HG03060 (cell line): ENCODE measurements around the gene HK2.

Experiments used
- ATAC-seq: cut with Tn5 transposase; IDR thresholded peaks from one replicate; pipeline ENCODE4 v1.9.1; 2021; ENCODE audit warnings: low read depth, moderate number of reproducible peaks; ENCODE audit not compliant: unreplicated experiment

HK2 gene

DNA sequence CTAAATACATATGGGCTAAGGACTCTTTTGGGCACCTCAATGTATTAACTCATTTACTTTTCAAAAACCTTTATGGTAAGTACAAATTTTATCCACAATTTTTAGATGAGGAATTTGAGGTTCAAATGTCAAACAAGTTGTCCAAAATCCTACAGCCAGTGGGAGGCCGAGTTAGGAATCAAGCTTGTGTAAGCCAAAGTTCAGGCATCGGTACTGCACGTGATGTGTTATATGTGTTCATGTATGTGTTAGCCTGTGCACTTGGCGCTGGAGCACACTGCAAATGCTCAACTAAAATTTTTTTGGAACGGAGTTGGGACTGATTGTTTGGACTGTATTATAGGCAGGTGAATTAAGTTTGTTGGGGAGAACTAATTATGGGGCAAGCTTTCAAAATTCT lies 22.7 kb downstream of the HK2 start:
- no peak for ATAC-seq

DNA sequence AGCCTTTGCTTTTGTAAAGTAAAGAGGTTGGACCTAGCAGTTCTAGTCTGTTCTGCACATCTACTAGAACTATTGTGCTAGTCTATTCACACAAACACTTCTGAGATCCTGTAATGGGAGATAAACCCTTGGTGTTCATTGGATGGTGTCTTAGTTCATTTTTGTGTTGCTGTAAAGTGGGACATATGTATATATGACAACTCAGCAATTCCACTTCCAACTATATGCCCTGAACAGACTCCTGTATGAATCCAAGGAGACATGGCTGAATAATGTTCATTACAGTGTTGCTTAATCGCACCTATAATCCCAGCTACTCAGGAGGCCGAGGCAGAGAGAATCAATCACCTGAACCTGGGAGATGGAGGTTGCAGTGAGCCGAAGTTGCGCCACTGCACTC lies 23.3 kb downstream of the HK2 start:
- no peak for ATAC-seq

DNA sequence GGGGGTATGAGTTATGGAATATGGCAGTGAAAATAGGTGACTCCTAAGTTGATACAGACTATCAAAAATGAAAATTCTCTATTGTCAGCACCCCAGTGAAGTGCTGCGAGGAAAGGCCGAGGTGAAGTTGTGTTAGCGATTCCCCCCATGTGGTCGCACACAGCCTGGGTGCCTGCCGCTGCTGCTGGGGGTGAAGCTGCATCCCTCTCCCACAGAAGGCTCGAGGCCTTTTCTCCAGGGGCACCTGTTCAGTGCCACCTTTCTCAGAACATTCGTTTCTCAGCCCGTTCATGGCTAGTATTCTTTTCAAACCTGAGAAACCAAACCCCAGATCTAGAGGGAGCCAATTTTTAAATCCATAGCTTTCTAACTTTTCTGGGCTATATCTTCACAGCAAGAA lies 23.8 kb downstream of the HK2 start:
- ATAC-seq, result no peak

DNA sequence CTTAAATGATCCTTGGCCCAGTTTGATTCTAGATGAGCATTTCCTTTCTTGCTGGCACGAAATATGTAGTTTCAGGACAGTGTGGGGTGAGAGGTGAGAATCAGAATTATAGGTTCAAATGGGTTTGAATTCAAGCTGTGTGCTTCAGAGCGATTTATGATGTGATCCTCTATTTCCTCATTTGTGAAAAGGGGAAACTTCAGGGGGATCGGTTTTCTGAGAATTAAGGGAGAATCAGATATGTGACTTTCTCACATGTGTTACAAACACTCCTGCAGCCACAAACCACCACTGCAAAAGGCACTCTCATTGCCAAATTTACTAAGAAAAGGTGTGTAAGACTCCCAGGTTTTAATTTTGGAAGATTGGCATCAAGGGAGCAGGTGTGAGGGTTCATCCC lies 24.4 kb downstream of the HK2 start:
- no peak for ATAC-seq

DNA sequence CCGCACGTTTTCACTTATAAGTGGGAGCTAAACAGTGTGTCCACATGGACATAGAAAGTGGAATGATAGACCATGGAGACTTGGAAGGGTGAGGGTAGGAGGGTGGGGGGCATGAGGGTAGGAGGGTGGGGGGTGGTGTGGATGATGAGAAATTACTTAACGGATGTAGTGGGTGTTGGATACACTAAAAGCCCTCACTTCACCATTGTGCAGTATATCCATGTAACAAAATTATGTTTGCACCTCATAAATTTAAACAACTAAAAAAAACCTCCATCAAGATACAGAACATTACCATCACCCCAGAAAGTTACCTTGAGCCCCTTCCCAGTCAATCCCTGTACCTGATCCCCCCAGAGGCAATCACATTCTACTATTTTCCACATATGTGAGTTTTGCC lies 26.2 kb downstream of the HK2 start:
- ATAC-seq, result no peak

DNA sequence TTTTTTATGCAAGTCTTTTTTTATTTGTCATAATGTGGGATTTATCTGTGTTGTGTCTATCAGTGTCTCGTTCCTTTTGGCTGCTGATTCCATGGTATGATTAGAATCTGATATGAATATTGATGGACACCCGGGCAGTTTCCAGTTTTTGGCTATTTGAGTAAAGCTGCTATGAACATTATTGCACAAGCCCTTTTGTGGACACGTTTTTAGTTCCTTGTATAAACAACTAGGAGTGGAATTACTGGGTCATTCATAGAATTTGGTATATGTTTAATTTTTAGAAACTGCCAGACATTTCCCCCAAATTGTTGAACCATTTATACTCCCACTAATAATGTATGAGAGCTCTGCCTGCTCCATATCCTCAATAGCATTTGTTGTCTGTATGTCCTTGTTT lies 26.6 kb downstream of the HK2 start:
- no peak for ATAC-seq

DNA sequence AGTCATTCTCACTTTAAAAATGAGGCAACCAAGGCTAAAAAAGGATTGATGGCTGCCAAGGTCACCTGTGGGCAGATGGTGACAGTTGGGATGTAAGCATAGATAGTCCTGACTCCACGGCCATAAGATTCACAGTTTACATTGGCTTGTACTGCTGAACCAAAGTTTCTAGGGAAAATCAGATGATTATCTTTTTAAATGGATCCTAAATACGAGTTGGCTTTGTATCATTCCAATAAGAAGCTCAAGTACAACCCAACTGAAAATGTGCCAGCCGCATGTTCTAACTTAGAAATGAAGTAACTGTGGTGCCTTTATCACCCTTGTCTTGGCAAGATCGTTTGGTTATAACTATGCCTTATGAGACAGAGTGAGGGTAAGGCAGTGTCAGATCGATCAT lies 27.6 kb downstream of the HK2 start:
- no peak for ATAC-seq

DNA sequence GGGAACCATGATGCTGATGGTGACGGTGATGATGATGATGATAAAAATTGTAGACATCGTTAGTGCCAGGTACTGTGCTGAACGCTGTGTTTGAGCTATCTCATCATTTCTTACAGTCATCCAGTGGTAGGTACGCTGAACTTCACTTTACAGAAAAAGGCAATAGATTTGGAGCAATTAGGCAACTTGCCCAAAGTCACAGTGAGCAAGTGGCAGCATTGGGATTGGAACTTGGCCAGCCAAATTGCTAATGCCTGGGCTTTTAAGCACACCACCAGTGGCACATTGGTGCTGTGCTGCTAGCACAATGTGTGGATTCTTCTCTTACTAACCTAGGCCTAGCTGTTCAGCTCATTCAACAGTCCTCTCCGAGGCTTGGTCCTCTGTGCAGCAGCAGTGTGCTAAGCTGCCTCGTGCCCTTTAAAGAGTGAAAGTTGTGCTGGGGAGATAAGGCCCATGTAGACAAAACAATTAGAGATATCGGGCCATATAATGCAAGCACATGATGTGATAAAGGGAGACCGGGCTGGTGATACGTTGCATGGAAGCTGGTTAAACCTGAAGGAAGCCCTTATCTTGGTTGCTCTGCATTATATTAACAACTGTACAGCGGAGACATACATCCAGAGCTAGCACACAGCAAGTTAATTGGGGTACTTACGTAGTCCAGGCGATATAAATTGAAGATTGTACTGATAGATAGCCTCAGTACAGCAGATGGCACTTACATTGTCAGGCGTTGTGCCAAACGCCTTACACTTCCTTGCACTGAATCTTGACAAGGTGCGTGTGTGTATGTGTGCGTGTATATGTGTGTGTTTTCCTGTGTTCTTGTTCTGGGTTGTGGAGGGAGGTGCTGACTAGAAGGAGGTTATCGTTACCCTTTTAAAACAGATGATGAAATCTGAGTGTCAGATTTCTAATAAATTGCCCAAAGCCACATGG lies 28.4 kb downstream of the HK2 start:
- no peak for ATAC-seq

DNA sequence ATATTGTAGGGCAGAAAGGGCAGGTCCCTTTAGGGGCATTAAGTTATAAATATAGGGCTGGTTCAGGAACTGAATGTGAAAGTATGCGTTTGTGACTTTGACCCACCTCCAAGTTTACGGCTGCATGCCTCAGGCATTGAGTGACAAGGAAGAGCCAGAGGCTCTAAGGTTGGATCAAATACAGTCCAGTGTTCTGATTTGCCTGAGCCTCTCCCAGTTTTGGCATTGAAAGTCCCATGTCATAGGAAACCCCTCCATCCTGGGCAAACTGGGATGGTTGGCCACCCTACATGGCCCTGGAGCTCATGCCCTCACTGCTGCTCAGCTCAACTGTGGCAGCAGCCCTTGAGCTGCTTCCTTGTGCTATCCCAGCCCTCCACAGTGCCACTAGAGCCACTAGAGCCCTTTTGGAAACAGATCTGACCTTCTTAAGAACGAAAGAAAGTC lies 29.9 kb downstream of the HK2 start:
- no peak for ATAC-seq

DNA sequence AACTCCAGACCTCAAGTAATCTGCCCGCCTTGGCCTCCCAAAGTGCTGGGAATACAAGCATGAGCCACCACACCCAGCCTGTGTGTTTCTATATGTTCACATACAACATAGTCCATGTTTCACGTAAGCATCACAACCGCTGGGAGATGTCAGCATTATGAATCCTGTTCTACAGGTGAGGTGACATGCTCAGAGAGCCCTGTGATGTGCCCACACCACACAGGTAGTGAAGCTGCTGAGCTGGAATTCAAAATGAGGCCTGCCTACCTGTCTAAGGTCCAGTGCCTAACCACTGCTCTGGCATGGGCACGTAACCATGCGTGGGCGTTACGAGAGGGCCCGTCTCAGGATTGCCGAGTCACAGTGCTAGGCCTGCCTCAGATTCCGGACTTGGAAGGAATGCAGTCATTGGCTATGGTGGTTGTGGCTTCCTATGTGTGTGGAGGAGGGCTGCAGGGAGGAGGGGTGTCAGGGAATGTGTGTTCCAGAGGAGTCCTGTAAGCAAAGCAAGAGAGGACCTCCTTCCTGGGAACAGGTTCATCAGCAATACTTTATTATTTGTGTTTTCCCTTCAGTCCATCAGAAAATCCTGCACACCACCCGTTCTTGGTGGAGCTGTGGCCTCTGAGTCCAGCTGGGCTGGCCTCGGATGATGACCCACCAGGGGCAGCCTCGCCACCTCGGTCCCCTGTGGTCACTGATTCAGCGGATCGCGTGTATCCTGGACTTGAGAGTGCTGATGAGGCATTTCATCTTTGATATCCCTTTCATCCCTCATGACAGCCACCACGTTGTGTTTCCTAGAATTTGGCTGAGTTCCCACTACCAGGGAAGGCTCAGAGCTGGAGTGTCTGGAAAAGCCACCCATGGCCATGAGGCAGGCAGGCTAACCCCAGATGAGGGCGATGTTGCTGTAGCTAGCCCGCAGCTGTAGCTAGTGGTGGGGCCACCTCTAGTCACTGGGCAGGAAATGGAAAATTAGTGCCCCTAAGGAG lies 31.1 kb downstream of the HK2 start:
- no peak for ATAC-seq

DNA sequence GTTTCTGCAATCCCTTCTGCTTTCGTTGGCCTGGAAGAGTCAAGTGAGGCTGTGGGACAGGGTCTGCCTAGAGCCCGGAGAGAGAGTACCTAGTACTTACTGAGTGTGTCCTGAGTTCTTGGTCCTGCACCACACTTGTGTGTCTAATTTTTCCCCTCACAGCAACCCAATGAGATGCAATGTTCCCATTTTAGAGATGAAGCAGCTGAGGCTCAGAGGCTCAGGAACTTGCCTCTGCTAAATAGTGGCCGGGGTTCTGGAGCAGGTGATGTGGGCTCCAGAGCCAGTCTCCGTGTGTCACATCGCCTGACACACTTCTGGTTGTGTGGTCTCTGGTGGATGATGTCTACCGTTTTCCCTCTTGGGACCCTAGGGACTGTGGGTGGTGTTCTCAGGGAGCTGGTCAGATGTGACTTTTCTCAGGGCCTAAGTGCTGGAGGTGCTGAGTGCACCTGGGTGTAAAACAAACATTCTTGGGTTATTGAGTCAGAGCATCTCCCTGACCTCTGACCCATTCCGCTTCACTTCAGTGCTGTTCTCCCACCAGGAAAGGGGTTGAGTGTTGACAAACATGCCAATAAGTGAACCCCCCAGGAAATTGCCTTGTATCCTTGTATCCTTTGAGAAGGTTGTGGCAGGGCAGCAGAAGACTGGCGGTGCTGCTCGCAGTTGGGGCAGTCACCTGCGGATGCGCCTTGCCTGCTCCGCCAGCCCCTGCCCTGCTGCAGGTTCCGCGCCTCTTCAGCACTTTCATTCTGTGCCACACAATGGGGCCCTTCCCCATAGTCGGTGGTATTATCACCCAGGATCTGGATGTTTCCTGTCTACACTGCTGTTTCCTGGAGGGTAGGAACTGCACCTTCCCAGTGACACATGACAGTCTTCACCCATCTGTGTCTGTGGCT lies 32.1 kb downstream of the HK2 start:
- no peak for ATAC-seq

DNA sequence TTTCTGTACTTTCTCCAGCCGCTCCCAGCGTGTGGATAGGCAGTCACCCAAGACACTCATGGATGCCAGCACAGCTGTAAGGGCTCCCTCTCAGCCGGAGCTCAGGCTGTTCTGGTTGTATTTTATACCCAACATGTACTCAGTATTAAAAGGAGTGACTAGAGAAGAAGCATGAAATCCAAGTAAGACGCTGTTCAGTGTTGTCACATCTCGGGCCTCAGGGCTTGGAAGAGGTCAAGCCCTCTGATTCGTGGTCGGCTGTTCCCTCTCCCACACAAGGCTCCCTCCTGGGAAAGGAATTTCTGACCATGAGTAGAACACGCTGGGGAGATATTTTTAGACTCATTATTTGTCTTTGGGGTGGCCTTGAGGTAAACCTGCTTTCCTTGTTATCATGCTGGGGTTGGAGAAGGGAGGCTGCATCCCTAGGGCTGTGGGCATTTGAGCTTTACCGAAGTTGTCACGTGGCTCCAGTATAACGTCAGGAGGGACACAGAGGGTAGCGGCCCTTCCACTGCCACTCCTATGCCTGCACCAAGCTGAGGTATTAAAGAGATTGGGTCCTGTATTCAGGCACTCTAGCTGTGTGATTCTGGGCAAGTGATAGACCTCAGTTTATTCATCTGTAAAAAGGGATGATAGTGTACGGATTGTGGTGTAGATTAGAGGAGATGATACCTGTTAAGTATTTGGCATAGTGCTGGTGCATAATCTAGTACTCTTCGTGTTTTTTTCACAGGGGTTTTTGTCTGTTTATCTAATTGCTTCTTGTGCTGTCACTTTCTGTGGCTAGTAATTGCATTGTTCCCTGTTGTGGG lies 34.1 kb downstream of the HK2 start:
- no peak for ATAC-seq

DNA sequence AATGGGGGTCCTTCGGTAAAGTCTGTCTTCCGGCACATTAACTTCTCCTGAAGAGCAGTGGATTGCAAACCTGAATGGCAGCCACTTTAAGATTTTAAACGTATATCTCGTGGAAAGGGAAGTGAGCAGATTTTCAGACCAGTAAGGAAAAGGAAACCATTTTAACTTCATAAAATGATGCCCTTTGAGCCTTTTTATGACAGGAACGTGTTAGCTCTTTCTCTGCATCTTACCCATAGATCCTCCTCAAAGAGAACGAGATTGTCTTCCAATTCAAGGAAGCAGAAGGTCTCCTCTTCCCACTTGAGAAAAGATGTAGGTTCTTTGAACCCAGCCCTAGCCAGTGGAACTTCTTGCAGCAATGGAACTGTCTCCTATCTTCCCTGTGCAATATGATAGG lies 35.6 kb downstream of the HK2 start:
- no peak for ATAC-seq

DNA sequence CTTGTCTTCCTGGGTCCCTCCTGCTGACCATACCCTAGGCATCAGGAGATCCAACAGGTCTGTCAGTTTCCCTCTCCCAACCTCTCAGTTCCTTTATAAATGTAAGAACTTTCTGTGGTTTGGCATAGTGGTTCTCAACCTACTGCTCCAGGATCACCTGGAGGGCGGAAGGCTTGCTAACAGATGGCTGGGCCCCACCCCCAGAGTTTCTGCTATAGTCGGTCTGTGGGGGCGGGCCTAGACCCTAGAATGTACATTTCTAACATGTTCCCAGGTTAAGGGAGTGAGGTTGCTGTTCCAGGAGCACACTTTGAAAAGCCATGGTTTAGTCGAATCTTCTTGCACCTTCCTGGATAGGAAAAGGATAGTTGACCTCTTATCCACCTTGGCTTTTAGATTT lies 37.0 kb downstream of the HK2 start:
- ATAC-seq, result no peak

DNA sequence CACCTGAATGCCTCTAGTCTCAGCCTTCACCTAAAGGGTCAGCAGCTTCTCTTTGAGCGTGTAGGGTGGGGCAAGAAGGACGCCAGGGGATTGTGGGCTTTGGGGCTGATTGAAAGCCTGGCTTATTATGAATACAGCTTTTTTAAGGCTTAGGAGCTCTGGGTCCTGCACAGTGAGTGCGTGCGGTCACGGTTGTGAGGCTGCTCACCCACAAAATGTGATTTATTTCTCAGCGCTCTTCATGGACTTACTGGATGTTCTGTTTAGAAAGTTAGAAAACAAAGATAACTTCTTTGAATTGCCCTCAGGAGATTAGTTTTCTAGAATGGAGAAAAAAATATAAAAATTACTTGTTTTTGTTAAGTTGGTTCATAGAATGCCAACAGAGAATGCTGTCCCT lies 37.5 kb downstream of the HK2 start:
- ATAC-seq, result no peak

DNA sequence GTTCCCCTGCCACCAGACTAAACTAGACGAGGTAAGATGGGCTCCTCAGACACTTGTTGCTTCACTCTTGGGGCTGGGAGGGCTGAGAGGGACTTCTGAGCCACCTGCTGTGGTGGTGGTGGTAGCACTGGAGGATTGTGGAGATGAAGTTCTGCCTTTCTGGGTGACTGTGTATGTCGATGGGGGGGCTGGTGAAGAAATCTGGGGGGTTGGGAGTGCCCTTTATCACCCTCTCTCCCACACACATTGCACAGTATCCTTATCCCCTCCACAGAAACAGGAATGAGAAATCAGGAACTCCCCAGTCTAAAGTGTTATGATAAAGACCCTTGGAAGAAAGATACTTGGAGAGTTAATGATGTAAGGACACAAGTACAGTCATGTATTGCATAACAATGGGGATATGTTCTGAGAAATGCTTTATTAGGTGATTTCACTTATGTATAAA lies 38.5 kb downstream of the HK2 start:
- ATAC-seq, result no peak

DNA sequence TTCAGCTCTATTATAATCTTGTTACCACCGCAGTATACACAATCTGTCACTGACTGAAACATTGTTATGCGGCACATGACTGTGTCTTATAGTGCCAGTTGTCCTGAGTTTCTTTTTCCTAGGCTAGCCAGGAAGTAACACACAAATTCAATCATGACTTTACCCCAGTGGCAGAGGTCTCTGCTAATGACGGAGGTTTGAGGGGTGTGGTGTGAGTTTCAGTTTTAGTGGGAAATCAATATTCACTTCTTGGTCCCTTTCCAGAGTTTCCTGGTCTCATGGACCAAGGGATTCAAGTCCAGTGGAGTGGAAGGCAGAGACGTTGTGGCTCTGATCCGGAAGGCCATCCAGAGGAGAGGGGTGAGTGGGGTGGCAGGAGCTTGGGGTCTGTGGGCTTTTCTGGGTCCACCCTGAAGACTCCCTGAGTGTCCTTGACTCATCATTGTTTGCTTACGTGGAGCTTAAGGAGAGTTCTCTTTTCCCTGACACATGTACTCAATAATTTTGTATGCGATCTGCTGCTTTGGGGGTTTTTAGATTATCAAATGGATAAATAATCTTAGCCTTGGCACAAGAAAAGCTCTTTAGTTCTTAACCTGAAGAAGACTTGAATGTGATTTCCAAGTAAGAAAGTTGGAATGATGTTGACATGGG lies 39.2 kb downstream of the HK2 start:
- ATAC-seq, result no peak

DNA sequence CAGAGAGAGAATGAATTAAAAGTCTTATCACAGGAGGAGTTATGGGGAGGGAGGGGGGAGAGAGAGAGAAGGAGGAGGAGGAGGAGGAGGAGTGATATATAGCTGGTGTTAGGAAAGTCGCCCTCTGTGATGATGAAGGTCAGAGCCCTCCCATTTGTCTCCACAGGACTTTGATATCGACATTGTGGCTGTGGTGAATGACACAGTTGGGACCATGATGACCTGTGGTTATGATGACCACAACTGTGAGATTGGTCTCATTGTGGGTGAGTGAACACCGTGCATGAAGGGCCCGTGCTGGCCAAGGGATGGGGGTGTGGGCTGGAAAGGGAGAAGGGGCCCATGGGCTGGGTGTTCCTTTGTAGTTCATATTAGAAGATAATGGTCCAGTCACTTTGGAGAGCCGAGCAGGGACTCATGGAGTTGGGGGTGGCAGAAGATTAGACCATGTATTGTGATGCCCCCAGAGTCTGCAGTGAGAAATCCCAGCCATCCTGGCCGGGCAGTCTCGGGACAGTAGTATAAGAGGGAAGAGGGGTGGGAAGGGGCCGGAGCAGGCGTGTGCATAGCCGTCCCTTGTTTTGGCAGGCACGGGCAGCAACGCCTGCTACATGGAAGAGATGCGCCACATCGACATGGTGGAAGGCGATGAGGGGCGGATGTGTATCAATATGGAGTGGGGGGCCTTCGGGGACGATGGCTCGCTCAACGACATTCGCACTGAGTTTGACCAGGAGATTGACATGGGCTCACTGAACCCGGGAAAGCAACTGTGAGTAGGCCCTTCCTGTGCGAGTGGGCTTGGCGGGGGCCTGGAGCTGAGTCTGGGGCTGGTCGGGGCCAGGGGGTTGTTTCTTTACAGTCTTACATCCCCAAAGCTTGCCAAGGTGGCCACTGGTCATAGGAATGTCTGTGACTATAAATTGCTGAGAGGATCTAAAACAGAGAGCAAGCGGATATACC lies 40.0 kb downstream of the HK2 start:
- no peak for ATAC-seq
